ENCODE data around the gene TEPSIN. TPM values are rescaled to one million over a fixed set of nuclear protein-coding genes. Genes with fewer than 3 reads are reported as not detected.

The TEPSIN gene
- total and polyA plus RNA-seq, 7 donors: 6.9 to 42.8 (median 23.5) TPM

GRCh38 chr17:81238490-81238814 lies 403 bp downstream of the TEPSIN start:
- no peaks in the 10 kb centered on the region for H3K27me3 ChIP-seq
- intact Hi-C loops (cut with DNase I): no loop called here
- no peak for DNase-seq
- H3K4me3 ChIP-seq: peak overlapping the region; percentile 76 to 93 (median 90)
- peak overlapping the region; percentile 44 to 88 (median 67) for H3K27ac ChIP-seq
- peaks cover under 1 to 26% (median 1%) of the 10 kb centered on the region in 4 donors for H3K36me3 ChIP-seq
- H3K9me3 ChIP-seq: no peaks in the 10 kb centered on the region
- peaks cover 0 to 45% (median 36%) of the 10 kb centered on the region in 4 donors for H3K4me1 ChIP-seq
- TF ChIP-seq EP300 (IDR thresholded peaks at IDR 0.05) (no peak), POLR2AphosphoS5 (IDR thresholded peaks at IDR 0.05) (no peak), POLR2A (IDR thresholded peaks at IDR 0.05) (no peak), CTCF (IDR thresholded peaks at IDR 0.05) (no peak)
- WGBS, 2 donors: 1% methylated on average over 26 of the region's 26 CpGs

DNA sequence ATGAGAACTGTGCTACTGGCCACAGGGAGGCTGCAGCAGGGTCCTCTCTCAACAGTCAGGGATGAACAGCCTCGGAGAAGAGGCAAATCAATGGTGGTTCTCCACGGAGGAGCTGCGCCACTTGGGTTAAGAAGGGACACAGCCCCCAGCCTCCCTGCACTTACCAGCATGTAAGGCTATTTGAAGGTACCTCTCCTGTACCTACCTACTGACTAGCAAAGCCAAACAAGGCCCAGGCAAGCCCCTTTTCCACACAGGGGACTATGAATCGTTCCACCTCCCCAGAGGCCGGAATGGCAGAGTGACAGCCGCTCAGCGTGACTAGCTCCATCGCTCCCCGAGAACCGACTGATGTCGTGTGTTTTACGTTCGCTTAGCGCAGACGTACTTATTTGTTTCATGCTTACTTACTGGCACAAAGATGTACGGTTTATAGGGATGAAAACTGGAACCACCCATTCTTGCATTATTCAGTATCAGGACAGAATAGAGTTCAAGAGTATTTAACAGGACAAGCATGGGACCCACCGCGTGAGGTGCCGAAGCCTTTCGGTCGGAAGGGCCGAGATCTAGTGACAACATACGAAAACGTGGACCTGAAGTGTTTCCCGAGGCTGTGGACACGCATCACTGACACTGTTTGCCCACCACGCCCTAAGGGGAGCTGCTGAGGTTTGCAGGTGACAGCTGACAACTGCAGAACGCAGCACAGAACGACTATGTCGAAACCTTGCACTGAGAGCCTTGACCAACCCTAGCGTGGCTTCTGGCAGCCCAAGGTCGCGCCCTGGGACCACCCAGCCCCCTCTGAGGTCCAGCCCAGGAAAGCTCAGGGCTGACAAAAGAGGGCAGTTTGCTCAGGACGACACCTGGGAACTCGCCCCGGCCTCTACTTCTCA lies 1.0 kb downstream of the TEPSIN start:
- 52 to 58% methylated on average over 36 of the region's 36 CpGs for WGBS, 2 donors
- Histone ChIP-seq H3K27me3 (no peaks in the 10 kb centered on the region), H3K9me3 (no peaks in the 10 kb centered on the region), H3K36me3 (peaks cover 5 to 32% (median 7%) of the 10 kb centered on the region in 4 donors), H3K27ac (peak overlapping the region in 1 of 4 donors; percentile 76), H3K4me3 (peak overlapping the region; percentile 76 to 93 (median 90)), H3K4me1 (peaks cover 0 to 45% (median 36%) of the 10 kb centered on the region in 4 donors)
- DNase-seq: no peak
- TF ChIP-seq EP300 (IDR thresholded peaks at IDR 0.05) (no peak), POLR2AphosphoS5 (IDR thresholded peaks at IDR 0.05) (no peak), CTCF (IDR thresholded peaks at IDR 0.05) (no peak), POLR2A (IDR thresholded peaks at IDR 0.05) (no peak)
- intact Hi-C loops (cut with DNase I): no loop called here

DNA sequence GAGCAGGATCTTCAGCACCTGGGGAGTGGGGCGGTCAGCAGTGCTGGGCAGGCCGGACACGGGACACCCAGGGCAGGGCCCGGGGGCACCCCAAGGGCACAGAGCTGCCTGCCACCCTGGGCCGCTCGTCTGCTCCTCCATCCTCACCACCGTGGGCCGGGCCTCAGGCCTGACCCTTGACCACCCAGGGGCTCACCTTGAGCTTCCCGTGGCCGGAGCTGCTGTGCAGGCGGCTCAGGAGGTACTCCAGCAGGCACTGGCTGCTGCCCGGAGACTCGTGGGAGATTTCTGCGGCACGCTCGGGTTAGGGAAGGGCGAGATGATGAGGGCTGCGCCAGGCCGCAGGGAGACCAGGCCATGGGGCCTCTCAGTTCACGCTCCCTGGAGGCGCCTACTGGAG lies 2.1 kb downstream of the TEPSIN start:
- intact Hi-C loops (cut with DNase I): no loop called here
- H3K4me3 ChIP-seq: no peak overlapping the region
- peaks cover 0 to 40% (median 36%) of the 10 kb centered on the region in 4 donors for H3K4me1 ChIP-seq
- no peaks in the 10 kb centered on the region for H3K9me3 ChIP-seq
- no peak overlapping the region for H3K27ac ChIP-seq
- peaks cover 11 to 42% (median 15%) of the 10 kb centered on the region in 4 donors for H3K36me3 ChIP-seq
- 93 to 95% methylated on average over 21 of the region's 21 CpGs for WGBS, 2 donors
- DNase-seq: no peak
- H3K27me3 ChIP-seq: no peaks in the 10 kb centered on the region
- TF ChIP-seq POLR2AphosphoS5 (IDR thresholded peaks at IDR 0.05): no peak
- no peak for TF ChIP-seq EP300 (IDR thresholded peaks at IDR 0.05)
- no peak for TF ChIP-seq POLR2A (IDR thresholded peaks at IDR 0.05)
- no peak for TF ChIP-seq CTCF (IDR thresholded peaks at IDR 0.05)

DNA sequence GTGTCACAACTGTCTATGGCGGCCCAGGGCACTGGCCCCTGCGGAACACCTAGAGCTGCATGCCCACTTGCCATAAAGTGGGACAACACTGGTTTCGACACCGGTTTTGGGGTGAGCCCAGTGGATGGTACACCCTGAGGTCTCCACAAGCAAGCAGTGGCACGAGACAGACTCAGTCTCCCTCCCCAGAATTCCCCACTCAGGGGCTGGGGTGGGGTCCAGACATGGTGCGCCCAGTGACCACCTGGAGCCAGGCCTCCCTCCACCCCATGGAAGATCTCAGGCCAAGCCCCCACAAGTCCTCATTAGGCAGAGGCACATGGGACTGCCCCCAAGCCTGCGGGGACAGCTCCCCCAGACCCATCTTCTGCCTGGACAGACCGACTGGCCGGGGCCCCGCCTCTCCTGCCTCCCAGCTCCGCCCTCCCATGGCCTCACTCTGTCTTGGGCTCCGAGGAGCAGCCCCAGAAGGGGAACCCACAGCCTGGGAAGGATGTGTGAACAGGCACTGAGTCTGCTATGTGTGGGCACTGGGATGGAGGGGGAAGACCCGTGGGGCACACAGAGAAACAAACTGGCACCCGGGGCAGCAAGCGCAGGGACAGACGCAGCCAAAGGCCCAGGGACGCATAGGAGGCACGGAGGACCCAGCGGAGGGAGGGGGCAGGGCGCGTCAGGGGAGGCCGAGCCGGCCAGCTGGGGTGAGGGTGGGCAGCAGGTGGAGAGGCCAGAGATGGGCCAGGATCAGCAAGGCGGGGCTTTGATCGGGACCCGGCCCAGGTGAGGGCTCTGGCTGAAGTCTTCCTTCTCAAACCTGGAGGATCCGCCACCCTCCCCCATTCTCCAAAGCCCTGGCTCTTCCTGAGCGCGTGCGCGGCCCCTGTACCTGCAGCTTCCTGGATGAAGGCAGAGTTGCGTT lies 2.8 kb downstream of the TEPSIN start:
- Histone ChIP-seq H3K4me3 (no peak overlapping the region), H3K27me3 (no peaks in the 10 kb centered on the region), H3K36me3 (peaks cover 16 to 49% (median 19%) of the 10 kb centered on the region in 4 donors), H3K9me3 (no peaks in the 10 kb centered on the region), H3K27ac (no peak overlapping the region), H3K4me1 (peaks cover 0 to 40% (median 36%) of the 10 kb centered on the region in 4 donors)
- WGBS, 2 donors: 92 to 93% methylated on average over 32 of the region's 32 CpGs
- no peak for DNase-seq
- intact Hi-C loops (cut with DNase I): no loop called here
- no peak for TF ChIP-seq POLR2A (IDR thresholded peaks at IDR 0.05)
- TF ChIP-seq CTCF (IDR thresholded peaks at IDR 0.05): no peak
- no peak for TF ChIP-seq EP300 (IDR thresholded peaks at IDR 0.05)
- no peak for TF ChIP-seq POLR2AphosphoS5 (IDR thresholded peaks at IDR 0.05)
